Mesendoderm (in vitro differentiated cells): ENCODE results near the gene RALGPS2.
A peak's percentile ranks its signal among the peaks of the same experiment; 100 is the strongest.

Experiments
- DNase-seq: peaks from one replicate; pipeline ENCODE4 v3.0.0; 2013
- H2AK5ac ChIP-seq: 2 replicates; pipeline ENCODE4 v1.6.1; 2013; ENCODE audit warnings: low read length, inconsistent platforms
- H2BK120ac ChIP-seq: 2 replicates; pipeline ENCODE4 v1.6.1; 2013; ENCODE audit warnings: low read depth, mild to moderate bottlenecking, low read length, moderate library complexity, mixed read lengths
- H2BK15ac ChIP-seq: replicated peaks from 2 replicates; pipeline ENCODE4 v1.6.1; 2013; ENCODE audit warnings: low read depth, mild to moderate bottlenecking, moderate library complexity
- H2BK5ac ChIP-seq: 2 replicates; pipeline ENCODE4 v1.6.1; 2013; ENCODE audit warnings: low read length, inconsistent platforms
- H3K18ac ChIP-seq: 2 replicates; pipeline ENCODE4 v1.6.1; 2013; ENCODE audit warnings: mild to moderate bottlenecking, low read length, mixed read lengths
- H3K23ac ChIP-seq: one replicate; pipeline ENCODE4 v1.6.1; 2013; ENCODE audit warnings: low read length
- H3K27ac ChIP-seq: 2 replicates; pipeline ENCODE4 v1.5.1; 2013; ENCODE audit warnings: low read depth, mild to moderate bottlenecking, inconsistent platforms, low read length, moderate library complexity
- H3K27me3 ChIP-seq: 2 replicates; pipeline ENCODE4 v1.6.1; 2013; ENCODE audit warnings: low read length, control low read depth, mild to moderate bottlenecking, inconsistent platforms; ENCODE audit not compliant: insufficient read depth, poor library complexity
- H3K36me3 ChIP-seq: 2 replicates; pipeline ENCODE4 v1.6.1; 2013; ENCODE audit warnings: low read length, inconsistent platforms; ENCODE audit not compliant: control insufficient read depth, insufficient read depth
- H3K4ac ChIP-seq: one replicate; pipeline ENCODE4 v1.6.1; 2013; ENCODE audit warnings: low read depth, mild to moderate bottlenecking, low read length, moderate library complexity
- H3K4me1 ChIP-seq: 2 replicates; pipeline ENCODE4 v1.6.1; 2013; ENCODE audit warnings: low read depth, low read length, inconsistent platforms; ENCODE audit not compliant: control insufficient read depth
- H3K4me2 ChIP-seq: 2 replicates; pipeline ENCODE4 v1.6.1; 2013; ENCODE audit warnings: low read length
- H3K4me3 ChIP-seq: 2 replicates; pipeline ENCODE4 v1.5.1; 2013; ENCODE audit warnings: mild to moderate bottlenecking, low read length
- H3K56ac ChIP-seq: one replicate; pipeline ENCODE4 v1.6.1; 2013; ENCODE audit warnings: low read length
- H3K79me1 ChIP-seq: 2 replicates; pipeline ENCODE4 v1.6.1; 2013; ENCODE audit warnings: low read length, inconsistent platforms
- H3K79me2 ChIP-seq: 2 replicates; pipeline ENCODE4 v1.6.1; 2013; ENCODE audit warnings: mild to moderate bottlenecking, low read length; ENCODE audit not compliant: control insufficient read depth, insufficient read depth
- H3K9ac ChIP-seq: 2 replicates; pipeline ENCODE4 v1.6.1; 2013; ENCODE audit warnings: low read length, inconsistent platforms
- H4K5ac ChIP-seq: one replicate; pipeline ENCODE4 v1.6.1; 2013; ENCODE audit warnings: low read length
- H4K8ac ChIP-seq: one replicate; pipeline ENCODE4 v1.6.1; 2013; ENCODE audit warnings: low read depth, mild to moderate bottlenecking, control low read depth, low read length, moderate library complexity
- WGBS: extraction: QIAGEN DNeasy Blood & Tissue Kit; methylation state at CpG from one replicate; pipeline ENCODE4 v1.1.7; 2013; ENCODE audit warnings: low lambda C conversion rate, missing lambda C conversion rate; ENCODE audit not compliant: insufficient coverage; ENCODE audit errors: extremely low coverage; 5-methylcytosine and 5-hydroxymethylcytosine counted together

Gene RALGPS2

DNA sequence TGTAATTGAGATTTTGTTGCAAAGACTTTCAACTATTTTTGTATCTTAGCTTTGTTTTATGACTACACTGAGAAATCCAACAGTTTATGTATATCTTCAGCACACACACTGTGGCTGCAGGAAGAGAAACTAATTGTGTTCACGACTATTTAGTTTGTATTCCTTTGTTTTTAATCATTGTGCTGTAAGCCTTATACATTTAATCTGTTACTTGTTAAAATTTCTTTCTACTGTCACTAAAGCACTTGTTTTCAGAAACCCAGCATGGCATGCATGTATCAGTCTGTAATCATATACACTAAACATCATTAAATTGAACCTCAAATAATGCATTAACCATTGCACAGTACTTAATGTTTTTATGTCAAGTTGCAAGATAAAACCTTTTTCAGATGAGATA lies 145.2 kb downstream of the RALGPS2 start:
- Histone ChIP-seq H2BK15ac (no peak overlapping the region), H3K36me3 (no peaks in the 10 kb centered on the region), H4K8ac (no peak overlapping the region), H3K9ac (no peak overlapping the region), H2BK120ac (no peak overlapping the region), H3K4me3 (no peak overlapping the region), H3K56ac (no peak overlapping the region), H3K18ac (no peak overlapping the region), H3K4me1 (peaks cover 5% of the 10 kb centered on the region), H3K4ac (no peak overlapping the region), H3K4me2 (no peak overlapping the region), H3K27ac (no peak overlapping the region), H4K5ac (no peak overlapping the region), H3K79me2 (no peaks in the 10 kb centered on the region), H3K23ac (no peak overlapping the region), H3K27me3 (no peaks in the 10 kb centered on the region), H2AK5ac (no peak overlapping the region), H2BK5ac (no peak overlapping the region), H3K79me1 (no peaks in the 10 kb centered on the region)
- DNase-seq, result no peak
- no CpG with 5 or more reads among the region's 1 CpG for WGBS

DNA sequence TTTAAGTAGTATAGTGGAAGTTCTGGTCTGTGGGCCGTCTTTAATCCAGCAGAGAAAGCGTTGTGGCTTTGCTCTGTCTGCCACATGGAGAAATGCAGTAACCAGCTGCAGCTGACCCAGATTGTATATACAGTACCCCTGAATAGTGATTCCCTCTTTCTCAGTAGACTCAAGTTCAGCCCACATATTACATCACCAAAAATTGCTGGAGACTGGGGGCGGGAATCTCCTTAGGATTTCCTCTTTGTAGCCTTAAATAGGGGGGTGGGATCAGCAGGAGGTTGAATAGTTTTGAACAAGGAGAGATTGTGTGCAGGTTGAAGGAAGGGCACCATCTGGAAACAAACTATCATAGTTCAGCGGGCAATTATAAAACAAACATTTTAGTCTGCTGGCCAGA lies 145.9 kb downstream of the RALGPS2 start, which contains the start of gene ANGPTL1:
TSS of gene ANGPTL1 (minus strand) at position 134 of the 400 bp plus-strand sequence. CDS start 5,301 bp downstream, outside the sequence.
- no peak within 1 kb of the TSS for H2BK5ac ChIP-seq
- H2BK15ac ChIP-seq, result no peak within 1 kb of the TSS
- H3K4me1 ChIP-seq, result peaks cover 5% of the 10 kb centered on the region
- H3K18ac ChIP-seq, result no peak within 1 kb of the TSS
- no peak within 1 kb of the TSS for H3K23ac ChIP-seq
- H3K79me1 ChIP-seq, result no peaks in the 10 kb centered on the region
- H3K36me3 ChIP-seq, result no peaks in the 10 kb centered on the region
- H3K4me2 ChIP-seq, result no peak within 1 kb of the TSS
- H3K27ac ChIP-seq, result no peak within 1 kb of the TSS
- no peaks in the 10 kb centered on the region for H3K27me3 ChIP-seq
- H3K79me2 ChIP-seq, result no peaks in the 10 kb centered on the region
- no peak within 1 kb of the TSS for H2AK5ac ChIP-seq
- no peak within 1 kb of the TSS for H3K4ac ChIP-seq
- H3K56ac ChIP-seq, result no peak within 1 kb of the TSS
- WGBS, result no CpG with 5 or more reads among the region's 4 CpGs
- H3K9ac ChIP-seq, result no peak within 1 kb of the TSS
- no peak within 1 kb of the TSS for H4K8ac ChIP-seq
- no peak within 1 kb of the TSS for H3K4me3 ChIP-seq
- H4K5ac ChIP-seq, result no peak within 1 kb of the TSS
- no peak within 1 kb of the TSS for H2BK120ac ChIP-seq
- DNase-seq, result peak; percentile 40

DNA sequence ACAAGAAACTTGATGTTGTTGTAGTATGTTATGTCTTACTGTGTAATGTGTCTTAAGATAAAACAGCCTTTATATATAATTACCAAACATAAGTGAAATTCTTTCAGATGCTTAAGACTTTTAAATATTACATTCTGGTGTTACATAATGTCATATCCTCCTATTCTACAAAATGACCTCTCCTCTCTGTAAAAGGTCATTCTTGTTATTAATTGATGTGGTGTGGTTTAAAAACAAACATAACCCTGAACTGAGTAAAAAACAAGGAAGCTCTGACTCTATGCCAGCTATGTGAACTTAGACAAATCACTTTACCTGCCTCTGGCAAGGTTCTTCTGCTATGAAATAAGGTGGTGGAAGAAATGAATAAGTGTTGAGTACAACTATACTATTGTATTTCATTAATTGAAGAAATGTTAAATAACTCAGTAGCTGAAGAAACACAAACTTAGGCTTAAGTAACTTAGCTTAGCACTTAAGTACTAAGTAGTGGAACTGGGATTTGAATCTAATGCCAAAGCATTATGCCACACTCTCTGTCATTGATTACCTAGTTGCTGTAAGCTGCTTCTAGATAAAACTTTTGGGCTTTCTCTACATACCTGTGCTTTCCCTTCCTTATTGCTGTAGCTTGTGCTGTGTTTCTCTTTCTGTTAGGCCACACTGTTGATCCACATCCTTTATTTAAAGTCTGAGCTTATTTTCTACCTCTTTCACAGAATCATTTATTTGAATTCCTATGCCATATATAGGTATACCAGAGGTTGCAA lies 146.7 kb downstream of the RALGPS2 start:
- Histone ChIP-seq H3K4ac (no peak overlapping the region), H3K4me2 (no peak overlapping the region), H3K79me2 (no peaks in the 10 kb centered on the region), H3K23ac (no peak overlapping the region), H3K79me1 (no peaks in the 10 kb centered on the region), H2BK5ac (no peak overlapping the region), H4K8ac (no peak overlapping the region), H3K18ac (no peak overlapping the region), H3K4me3 (no peak overlapping the region), H2AK5ac (no peak overlapping the region), H2BK120ac (no peak overlapping the region), H2BK15ac (no peak overlapping the region), H3K4me1 (peaks cover 5% of the 10 kb centered on the region), H3K36me3 (no peaks in the 10 kb centered on the region), H3K9ac (no peak overlapping the region), H4K5ac (no peak overlapping the region), H3K27me3 (no peaks in the 10 kb centered on the region), H3K27ac (no peak overlapping the region), H3K56ac (no peak overlapping the region)
- DNase-seq, result no peak

DNA sequence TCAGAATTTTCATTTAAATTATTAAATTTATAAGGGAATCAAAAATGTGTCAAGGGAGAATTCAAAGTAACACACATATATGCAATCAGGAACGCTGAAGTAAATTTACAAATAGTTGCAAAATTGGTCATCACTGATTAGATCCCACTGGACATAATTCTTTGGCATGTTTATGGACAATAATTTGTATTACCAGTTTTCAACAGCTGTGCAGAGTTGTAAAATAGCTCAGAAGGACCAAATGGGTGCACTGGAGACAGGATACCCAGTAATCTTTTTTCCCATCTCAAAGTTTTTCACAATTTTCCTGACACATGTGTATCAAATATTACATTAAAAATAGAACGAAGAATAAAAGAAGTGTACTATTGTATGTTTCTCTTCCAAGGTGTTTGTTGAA lies 149.9 kb downstream of the RALGPS2 start:
- peaks cover 5% of the 10 kb centered on the region for H3K4me1 ChIP-seq
- no peak overlapping the region for H2AK5ac ChIP-seq
- no peak overlapping the region for H3K4ac ChIP-seq
- H3K27me3 ChIP-seq, result no peaks in the 10 kb centered on the region
- H3K56ac ChIP-seq, result no peak overlapping the region
- DNase-seq, result no peak
- H3K79me2 ChIP-seq, result no peaks in the 10 kb centered on the region
- no peaks in the 10 kb centered on the region for H3K79me1 ChIP-seq
- no peak overlapping the region for H2BK15ac ChIP-seq
- H3K36me3 ChIP-seq, result no peaks in the 10 kb centered on the region
- H3K27ac ChIP-seq, result no peak overlapping the region
- H4K5ac ChIP-seq, result no peak overlapping the region
- no peak overlapping the region for H3K18ac ChIP-seq
- no peak overlapping the region for H3K23ac ChIP-seq
- no peak overlapping the region for H2BK5ac ChIP-seq
- H4K8ac ChIP-seq, result no peak overlapping the region
- no peak overlapping the region for H3K4me2 ChIP-seq
- H2BK120ac ChIP-seq, result no peak overlapping the region
- H3K4me3 ChIP-seq, result no peak overlapping the region
- H3K9ac ChIP-seq, result no peak overlapping the region
- WGBS, result no CpG with 5 or more reads among the region's 2 CpGs

DNA sequence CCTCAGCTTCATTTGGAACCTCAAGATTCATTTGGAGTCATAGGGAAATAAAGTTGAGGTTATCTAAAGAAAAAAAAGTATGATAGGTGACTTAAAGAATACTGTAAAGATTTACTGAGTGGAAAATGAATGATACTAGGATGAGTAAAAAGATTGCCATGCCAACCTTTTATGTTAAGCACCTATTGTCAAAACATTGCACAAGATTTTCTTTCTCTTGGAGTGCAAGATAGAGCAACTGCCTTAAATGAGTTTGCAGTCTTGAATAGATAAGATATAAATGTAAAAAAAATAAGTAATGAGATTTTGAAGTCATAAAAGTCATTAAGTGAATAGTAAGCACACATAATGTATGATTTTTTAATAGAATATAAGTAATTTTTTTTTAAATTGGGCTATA lies 150.9 kb downstream of the RALGPS2 start:
- peaks cover 3% of the 10 kb centered on the region for H3K4me1 ChIP-seq
- no peaks in the 10 kb centered on the region for H3K79me1 ChIP-seq
- H2BK15ac ChIP-seq, result no peak overlapping the region
- no peak overlapping the region for H4K8ac ChIP-seq
- no peak overlapping the region for H3K56ac ChIP-seq
- no peak for DNase-seq
- no peak overlapping the region for H3K4me2 ChIP-seq
- H3K18ac ChIP-seq, result no peak overlapping the region
- no peaks in the 10 kb centered on the region for H3K36me3 ChIP-seq
- H2AK5ac ChIP-seq, result no peak overlapping the region
- no peak overlapping the region for H3K9ac ChIP-seq
- no peak overlapping the region for H3K23ac ChIP-seq
- no peaks in the 10 kb centered on the region for H3K79me2 ChIP-seq
- no peak overlapping the region for H2BK5ac ChIP-seq
- no peak overlapping the region for H3K4me3 ChIP-seq
- no peaks in the 10 kb centered on the region for H3K27me3 ChIP-seq
- no peak overlapping the region for H2BK120ac ChIP-seq
- no peak overlapping the region for H4K5ac ChIP-seq
- H3K4ac ChIP-seq, result no peak overlapping the region
- H3K27ac ChIP-seq, result no peak overlapping the region

DNA sequence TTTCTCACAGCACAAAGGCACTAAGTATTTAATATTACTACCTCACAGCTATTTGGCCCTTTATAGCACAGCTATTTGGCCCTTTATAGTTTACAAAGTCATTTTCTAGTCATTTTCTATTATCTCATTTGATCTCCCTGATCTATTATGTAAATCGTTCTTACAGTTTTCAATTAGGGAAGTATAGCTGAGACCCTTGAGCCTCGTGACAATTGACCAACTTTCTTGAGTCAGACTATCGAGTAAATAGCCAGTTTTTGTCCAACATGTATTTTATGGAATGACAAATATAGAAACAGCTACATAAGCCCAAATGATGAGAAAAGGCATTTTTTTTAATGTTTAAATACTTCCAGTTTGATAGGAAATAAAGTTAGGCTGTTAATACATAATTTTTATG lies 152.9 kb downstream of the RALGPS2 start:
- H3K18ac ChIP-seq, result no peak overlapping the region
- H4K5ac ChIP-seq, result no peak overlapping the region
- no peak overlapping the region for H2AK5ac ChIP-seq
- no peak overlapping the region for H3K27ac ChIP-seq
- no peak for DNase-seq
- no peak overlapping the region for H3K4ac ChIP-seq
- no peak overlapping the region for H3K4me3 ChIP-seq
- no peak overlapping the region for H2BK120ac ChIP-seq
- H3K27me3 ChIP-seq, result no peaks in the 10 kb centered on the region
- no peaks in the 10 kb centered on the region for H3K79me2 ChIP-seq
- H2BK15ac ChIP-seq, result no peak overlapping the region
- no peak overlapping the region for H3K4me2 ChIP-seq
- H3K56ac ChIP-seq, result no peak overlapping the region
- no peak overlapping the region for H3K9ac ChIP-seq
- H3K36me3 ChIP-seq, result no peaks in the 10 kb centered on the region
- no CpG with 5 or more reads among the region's 3 CpGs for WGBS
- no peak overlapping the region for H3K23ac ChIP-seq
- H2BK5ac ChIP-seq, result no peak overlapping the region
- no peaks in the 10 kb centered on the region for H3K4me1 ChIP-seq
- no peak overlapping the region for H4K8ac ChIP-seq
- no peaks in the 10 kb centered on the region for H3K79me1 ChIP-seq
